ENCODE measurements around the gene GRN.
"Not testable (repeated sequence)": the region's sequence is repeated elsewhere in the genome, so short reads cannot be mapped to it uniquely, and the experiment has no call there.

The GRN gene

DNA sequence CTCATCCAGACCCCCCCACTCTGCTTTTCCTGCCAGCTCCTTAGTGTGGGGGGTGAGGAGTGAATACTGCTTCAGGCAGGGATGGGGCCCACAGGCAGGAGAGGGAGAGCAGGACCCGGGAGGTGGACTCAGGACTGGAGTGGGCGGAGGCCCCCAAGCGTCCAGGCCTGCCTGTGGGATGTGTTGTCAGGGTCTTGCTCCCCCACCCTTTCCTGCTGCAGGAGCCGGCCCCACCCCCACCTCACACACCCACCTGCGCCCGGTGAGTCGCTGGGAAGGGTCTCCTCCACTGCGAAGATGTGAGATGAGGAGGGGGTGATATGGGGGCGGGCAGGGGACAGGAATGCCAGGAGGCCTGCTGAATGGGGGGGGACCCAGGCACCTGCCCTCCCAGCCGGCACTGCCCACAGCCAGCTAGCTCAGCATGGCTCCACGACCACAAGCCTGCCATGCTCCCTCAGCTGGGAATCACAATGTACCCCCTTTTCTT lies 17.4 kb downstream of the GRN start:
- no peak for DNase-seq

DNA sequence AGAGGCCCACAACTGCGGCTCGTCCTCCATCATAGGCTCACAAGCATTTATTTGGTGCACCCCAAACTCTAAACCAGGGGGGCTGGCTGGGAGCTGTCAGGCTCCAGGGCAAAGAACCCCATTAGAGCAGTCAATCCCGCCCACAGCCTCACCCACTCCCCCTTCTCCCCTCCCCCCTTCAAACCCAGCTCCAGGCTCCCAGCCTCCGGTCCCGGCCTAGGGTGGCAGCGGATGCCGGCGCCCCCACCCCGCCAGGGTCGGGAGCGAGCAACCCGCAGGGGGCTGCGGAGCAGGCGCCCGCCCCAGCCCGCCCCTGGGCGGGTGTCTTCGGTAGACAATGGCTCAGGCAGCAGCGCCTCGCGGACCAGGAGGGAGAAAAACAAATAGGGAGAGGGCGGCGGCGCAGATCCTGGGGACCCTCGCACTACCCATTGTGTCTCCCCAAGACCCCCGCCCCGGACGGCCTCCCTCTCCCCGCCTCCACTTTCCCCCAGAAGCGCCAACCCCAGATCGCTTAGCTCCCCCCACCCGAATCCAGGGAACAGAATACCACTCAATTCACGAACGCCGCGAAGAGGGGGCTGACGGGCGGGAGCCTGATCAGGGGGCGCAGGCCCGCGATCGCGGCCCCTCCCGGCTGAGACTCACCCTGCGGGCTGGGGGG lies 18.0 kb downstream of the GRN start:
- no peak for DNase-seq

DNA sequence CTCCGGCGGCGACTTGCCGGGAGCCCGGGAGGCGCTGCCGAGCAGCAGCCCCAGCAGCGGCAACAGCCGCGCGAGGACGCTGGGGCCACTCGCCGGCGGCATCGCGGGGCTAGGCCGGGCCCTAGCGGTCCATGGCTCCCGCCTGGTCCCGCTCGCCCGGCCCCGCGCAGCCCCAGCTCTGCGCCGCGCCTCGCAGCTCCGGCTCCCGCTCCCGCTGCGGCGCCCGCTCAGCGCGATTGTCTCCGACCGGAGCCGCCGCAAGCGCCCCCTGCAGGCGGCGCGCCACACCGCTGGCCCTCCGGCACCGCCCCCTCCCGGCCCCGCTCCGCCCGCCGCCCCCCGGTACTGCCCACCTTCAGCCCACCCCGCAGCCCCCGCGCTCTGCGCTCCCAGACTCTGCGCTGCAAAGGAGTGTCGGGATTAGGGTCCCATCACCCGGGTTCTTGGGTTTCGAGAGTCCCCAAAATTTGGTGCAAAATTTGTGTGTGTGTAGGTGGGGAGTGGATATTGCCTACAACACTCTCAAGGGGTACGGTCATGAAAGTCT lies 18.6 kb downstream of the GRN start, which contains the start of gene FAM171A2:
TSS of gene FAM171A2 (minus strand) at position 241 of the 547 bp plus-strand sequence. CDS start at position 102, 139 bp downstream.
- peak; percentile 64 for DNase-seq

DNA sequence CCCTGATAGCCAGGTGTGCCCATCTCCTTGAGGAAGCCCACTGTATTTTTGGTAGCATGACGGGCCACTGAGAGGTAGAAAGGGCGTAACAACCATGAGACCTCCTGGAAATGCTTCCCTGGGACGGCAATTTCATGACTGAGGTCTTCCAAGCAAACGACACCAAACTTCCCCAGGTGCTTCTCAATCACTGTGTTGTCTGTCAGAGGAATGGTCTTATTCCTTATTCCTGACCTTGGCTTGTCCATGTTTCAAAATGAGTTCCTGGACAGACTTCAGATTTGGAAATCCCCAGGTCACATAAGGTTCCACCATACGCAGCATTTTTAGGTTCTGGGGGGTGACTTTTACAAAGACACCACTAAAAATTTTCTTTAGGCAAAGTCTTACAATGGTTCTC lies 19.9 kb downstream of the GRN start:
- not testable (repeated sequence) for DNase-seq

DNA sequence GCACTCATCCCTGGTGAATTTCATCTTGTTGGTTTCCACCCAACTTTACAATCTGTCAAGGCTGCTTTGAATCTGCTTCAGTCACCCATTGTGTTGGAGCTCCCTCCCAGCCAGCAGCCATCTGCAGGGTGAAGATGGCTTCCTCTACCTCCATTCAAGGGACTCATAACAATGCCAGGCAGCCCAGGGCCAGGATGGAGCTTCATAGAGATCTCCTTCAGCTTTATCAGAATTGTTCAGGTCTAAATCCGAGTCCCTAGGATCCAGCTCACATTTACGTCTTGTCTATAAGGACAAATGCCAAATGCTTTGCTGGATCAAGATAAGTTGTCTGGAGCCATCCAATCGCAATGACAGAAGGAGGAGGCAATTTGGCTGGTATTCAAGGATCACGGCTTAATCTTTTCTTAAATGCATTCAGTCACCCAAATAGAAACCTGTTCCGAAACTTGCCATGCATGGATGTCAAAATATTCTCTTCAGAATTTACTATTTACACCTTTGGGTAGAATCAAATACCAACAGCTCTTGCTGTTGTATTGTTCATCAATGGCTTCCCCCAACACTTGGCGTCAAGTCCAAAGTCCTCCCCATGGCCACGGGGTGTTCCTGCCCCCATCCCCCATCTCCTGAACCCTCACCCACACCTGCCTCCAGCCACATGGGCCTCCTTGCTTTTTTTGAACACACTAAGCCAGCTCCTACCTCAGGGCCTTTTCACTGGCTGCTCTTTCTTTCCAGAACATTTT lies 22.3 kb downstream of the GRN start:
- DNase-seq: no peak

DNA sequence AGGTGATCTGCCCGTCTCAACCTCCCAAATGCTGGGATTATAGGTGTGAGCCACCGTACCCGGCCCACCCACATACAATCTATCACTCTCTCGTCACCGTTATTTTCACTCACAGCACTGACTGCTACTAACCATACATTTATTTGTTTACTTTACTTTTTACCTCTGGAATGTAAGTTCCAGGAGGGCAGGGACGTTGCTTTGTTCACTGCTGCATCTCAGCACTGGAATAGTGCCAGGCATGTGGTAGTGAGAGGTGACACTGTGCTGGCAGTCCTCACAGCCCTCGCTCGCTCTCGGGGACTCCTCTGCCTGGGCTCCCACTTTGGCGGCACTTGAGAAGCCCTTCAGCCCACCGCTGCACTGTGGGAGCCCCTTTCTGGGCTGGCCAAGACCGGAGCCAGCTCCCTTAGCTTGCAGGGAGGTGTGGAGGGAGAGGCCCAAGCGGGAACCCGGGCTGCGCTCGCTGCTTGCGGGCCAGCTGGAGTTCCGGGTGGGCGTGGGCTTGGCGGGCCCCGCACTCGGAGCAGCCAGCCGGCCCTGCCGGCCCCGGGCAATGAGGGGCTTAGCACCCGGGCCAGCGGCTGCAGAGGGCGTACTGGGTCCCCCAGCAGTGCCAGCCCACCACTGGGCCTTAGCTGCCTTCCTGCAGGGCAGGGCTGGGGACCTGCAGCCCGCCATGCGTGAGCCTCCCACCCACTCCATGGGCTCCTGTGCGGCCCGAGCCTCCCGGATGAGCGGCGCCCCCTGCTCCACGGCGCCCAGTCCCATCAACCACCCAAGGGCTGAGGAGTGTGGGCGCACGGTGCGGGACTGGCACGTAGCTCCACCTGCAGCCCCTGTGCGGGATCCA lies 23.5 kb downstream of the GRN start:
- DNase-seq: not testable (repeated sequence)

DNA sequence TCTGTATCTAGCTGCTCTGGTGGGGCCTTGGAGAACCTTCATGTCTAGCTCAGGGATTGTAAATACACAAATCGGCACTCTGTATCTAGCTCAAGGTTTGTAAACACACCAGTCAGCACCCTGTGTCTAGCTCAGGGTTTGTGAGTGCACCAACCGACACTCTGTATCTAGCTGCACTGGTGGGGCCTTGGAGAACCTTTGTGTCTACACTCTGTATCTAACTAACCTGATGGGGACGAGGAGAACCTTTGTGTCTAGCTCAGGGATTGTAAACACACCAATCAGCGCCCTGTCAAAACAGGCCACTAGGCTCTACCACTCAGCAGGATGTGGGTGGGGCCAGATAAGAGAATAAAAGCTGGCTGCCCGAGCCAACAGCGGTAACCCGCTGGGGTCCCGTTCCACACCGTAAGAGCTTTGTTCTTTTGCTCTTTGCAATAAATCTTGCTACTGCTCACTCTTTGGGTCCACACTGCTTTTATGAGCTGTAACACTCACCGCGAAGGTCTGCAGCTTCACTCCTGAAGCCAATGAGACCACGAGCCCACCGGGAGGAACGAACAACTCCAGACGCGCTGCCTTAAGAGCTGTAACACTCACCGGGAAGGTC lies 24.4 kb downstream of the GRN start:
- not testable (repeated sequence) for DNase-seq

DNA sequence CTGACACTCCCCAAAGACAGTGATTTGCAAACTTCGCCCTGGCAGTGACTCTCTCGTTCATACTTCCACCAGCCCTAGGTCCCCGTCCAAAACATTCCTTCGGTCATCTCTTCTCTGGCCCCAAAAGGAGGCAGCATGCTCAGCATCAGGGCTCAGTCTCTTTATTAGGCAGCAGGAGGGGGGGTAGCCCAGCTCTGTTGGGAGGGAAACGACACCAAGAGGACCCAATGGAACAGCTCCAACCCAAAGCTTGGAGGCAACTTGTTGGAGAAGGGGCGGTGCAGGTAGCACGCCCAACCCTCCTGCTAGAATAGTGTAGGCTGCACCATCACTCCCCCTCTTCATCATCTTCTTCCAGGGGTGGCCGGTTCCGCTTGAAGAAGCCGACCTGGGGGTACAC lies 26.9 kb downstream of the GRN start:
- DNase-seq: no peak

DNA sequence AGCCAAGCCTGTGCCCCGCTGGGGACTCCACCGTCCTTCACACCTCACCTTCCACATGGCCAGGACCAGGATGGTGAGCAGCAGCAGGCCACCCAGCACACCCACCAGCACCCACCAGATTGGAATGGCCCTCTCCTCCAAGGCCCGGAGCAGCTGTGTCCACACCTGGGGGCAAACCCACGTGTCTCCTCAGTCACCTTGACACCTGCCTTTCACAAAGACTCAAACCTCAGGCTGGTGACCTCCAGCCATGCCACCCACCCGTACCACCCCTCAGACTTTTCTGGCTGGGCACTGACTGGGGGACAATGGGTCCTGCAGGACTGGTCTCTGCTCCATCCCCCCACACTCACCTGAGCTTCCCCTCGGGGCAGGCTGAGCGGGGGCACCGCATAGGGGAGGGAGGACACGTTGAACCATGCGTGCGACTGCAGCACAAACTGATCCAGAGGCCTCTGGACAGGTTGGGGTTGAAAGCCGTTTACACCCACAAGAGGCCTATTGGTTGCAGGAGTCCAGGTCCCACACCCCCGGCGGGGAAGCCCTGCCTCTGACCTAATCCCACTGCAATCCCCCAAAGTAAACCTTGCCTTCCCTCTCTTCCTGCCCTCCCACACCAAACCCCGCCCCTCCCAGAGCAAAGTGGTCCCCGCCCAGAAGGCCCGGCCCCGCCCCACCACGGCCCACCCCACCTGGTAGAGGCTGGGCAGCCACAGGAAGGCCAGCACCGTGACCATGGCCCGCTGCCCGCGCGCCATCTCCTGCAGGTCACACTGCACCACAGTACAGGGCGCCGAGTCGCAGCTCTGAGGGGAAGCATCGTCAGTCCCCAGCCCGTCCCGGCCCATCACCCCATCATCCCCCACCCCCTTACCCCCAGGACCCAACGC lies 29.4 kb downstream of the GRN start:
- DNase-seq: no peak

DNA sequence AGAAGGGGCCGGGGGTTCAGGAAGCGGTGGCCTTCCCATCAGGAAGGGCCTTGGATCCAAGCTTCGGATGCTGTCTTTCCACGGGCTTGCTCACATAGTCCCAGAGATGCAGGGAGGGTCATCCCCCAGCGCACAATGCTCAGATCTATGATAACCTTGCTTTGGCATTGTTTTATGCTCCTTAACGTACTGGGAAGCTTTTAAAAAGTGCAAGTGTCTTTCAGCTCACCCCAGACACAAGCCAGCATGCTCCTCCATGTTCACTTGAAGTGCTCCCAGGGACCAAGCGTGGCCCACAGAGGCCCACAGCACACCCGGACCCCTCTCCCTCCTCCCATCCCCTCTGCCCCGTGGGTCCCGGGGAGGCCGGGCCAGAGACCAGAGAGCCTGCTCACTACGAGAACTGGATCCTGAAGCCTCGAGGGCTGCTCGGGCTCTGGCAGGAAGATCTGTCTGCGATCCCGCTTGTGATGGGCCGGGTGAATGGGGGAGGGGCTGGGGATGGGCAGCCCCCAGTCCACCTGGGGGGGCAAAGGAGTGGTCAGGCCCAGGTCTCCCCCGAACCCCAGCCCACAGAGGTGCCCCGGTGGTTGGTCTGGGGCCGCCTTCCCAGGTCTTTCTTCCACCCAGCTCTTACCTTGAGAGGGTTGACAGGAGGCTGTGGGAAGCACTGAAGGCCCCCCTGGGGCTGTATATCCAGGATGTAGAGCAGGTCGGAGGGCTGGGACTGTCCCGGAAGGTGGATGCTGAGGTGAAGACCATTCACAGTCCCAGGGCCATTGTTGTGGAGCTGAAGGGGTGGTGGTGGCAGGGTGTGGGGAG lies 30.3 kb downstream of the GRN start:
- no peak for DNase-seq

DNA sequence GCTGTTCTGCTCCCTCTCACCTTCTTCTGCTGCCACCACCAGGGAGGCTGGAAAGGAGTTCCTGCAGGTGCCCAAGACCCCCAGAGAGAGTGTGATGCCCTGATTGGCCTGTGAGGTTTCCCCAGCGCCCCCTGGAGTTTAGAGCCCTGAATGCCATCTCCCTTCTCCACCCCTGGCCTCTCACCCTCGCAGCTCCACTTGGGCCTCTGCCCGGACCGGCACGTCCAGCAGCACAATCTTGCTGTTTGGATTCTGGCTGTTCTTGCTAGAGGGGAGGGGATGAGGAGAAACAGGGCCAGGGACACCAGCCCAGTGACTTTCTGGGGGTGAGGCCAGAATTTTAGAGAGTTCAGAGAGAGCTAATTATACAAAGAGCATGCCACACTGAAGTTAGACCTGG lies 31.0 kb downstream of the GRN start:
- DNase-seq: no peak

DNA sequence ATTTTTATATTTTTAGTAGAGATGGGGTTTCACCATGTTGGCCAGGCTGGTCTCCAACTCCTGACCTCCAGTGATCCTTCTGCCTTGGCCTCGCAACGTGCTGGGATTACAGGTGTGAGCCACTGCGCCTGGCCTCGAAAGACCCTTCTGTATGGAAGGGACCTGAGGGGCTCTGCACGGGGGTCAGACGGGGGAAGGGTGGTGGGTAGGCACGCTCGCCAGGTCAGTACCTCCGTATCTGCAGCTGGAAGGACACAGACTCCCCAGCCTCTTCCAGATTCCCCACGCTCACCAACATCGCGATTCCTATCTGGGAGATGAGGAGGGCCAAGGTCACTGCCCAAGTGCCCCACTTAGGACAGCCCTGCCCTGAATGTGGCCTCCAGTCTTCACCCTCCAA lies 31.7 kb downstream of the GRN start:
- DNase-seq: no peak

DNA sequence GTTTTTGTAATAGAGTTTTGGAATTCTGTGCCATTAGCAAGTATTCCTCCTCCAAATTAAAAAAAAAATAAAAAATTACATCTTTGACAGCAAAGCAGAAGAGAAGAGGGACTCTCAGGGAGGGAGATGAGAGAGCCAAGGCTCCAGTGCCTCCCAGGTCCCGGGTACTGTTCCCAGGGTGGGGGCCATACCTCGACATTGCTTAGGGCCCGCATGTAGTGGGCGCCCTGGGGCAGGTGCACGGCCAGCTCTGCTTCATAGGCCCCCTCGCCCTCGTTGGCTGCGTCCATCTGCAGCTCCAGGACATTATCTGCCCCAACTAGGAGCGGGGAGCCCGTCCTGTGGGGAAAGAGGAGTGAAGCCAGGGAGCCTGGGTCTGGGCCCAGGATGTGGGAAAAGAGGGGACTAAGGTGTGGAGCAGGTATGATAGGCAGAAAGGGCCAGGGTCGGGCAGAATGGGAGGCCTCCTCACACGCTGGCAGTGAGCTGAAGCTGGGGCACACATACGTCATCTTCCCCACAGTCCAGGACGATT lies 33.1 kb downstream of the GRN start:
- DNase-seq: no peak

DNA sequence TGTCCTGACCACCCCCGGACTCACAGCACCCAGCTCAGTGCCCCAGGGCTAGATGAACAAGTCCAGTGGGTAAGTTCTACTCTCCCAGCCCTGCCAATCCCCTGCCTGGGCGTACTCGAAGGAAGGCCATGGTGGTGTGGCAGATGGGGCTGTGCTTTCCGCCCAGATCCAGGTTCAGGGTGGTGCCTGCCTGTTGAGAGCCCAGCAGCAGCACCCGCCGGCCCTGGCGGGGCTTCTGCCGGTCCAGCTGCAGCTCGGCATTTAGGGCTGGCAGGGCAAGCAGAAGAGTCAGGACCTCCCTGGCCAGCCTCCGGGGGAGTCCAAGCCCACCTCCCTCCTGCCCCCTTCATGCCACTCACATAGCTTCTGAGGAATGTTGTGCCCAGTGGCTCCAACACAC lies 34.8 kb downstream of the GRN start:
- no peak for DNase-seq

DNA sequence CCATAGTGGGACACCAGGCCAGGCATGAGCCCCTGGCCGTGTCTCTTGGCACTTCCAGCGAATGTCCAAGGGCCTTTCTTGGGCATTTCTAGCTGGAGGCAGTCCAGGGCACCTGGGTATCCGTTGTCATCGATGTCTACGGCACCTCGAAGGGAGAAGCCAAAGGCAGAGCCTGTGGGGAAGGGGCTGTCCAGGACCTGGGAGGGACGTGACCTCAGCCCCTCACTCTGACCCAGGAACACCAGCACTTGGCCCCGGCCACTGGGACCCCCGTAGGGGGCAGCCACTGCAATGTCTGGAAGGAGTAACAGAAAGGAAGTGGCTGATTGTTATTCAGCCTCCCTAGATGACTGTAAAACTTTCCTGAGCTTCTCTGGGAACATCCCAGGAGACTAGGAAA lies 35.7 kb downstream of the GRN start:
- DNase-seq: no peak

DNA sequence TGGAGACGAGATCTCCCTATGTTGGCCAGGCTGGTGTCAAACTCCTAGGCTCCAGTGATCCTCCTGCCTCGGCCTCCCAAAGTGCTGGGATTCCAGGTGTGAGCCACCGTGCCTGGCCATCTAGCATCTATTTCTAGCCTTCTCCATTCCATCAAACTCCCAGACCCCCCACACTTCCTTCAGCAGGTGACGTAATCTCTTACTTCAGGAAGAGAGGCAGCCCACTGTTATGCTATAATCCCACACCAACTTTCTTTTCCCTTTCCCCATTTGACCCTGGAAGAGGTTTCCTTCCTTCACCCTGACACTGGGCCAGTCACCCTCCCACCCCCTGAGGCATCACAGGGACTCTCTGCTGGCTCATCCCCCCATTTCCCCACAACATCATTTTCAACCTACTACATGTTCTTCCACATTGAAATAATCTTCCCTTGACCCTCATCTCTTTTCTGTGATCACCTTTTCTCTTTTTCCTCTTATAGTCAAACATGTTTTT lies 36.8 kb downstream of the GRN start:
- DNase-seq: no peak

DNA sequence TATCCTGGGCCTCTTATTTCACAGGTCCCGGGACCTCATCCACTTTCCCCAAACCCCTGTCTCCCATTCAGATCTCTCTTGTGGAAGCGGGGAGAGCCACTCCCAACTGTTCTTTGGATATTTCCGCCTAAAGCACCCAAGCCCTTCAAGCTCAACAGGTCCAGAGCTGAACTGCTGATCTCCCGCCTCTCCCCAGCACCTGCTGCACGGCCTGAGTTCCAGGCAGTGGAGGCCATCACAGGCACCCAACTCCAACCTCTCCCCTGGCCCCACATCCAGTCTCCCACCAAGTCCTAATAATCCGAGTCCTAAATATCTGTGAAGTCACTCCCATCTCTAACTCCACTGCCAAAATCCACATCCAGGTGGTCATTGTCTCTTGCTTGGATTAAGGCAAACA lies 37.8 kb downstream of the GRN start:
- DNase-seq: no peak

DNA sequence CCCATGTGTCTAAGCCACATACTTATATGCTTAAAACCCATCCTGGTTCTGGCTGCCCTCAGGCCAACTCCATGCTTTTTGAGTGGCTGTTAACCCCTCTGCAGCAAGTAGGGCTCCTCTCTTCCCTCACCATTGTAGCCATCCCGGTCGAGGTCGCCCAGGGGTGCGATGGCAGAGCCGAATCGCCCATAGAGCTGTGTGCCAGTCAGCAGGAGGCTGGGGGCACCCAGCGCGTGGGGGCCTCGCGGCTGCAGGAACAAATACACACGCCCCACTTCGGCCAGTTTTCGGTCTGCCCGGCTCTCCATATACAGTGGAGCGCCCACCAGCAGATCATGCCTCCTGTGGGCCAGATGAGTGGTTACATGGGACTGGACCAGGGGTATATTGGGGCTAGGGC lies 38.3 kb downstream of the GRN start:
- no peak for DNase-seq

DNA sequence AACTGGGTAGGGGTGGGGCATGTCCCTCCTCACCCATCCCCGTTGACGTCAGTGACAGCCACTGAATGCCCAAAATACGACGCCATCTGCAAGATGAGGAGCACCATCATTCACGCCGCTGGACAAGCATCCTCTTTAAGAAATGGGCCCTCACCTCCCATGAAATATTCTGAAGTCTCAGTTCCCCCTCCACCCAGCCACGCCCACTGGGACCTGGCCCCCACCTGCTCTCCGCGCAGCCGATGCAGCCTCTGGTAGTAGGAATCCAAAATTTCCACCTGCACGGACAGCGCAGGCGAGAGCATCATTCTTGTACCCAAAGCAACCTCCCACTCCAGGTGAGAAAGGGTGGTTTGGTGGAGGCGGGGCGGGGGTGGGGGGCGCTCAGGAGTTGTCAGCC lies 38.8 kb downstream of the GRN start:
- no peak for DNase-seq

DNA sequence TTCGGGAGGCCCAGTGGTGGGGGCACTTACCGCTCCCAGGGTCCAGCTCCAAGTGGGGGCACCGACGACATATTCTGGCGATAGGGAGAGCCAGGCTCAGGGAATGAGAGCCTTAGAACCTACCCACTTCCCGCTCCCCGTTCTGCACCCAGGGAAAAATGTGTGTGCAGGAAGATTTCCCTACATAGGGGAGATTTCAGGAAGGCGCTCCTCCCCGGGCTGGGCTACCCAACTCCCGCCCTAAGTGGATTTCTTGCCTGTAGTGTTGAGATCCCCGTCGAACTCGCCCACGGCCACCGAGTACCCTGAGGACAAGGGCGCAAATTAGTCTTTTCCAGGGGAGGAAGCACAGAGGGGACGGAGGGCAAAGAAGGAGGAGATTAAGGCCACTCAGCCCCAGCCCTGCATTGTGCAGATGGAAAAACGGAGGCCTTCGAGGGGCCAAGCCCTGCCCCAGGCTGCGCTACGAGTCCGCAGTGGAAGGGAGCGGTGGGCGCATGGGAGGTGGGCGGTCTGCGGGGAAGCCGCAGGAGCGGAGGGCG lies 39.2 kb downstream of the GRN start:
- no peak for DNase-seq
